Fibroblast of skin of back (primary cell): Measurements from ENCODE around the gene SLC6A5.

Source experiments
- DNase-seq: peaks from one replicate; pipeline ENCODE4 v3.0.0-alpha.2; 2013

SLC6A5 gene

GRCh38 chr11:20596205-20597153, 2.9 kb upstream of the SLC6A5 start:
- no peak for DNase-seq

GRCh38 chr11:20597154-20597679, 2.2 kb upstream of the SLC6A5 start:
- DNase-seq = no peak

- DNase-seq = no peak
Observed at GRCh38 chr11:20597680-20598484, 1.5 kb upstream of the SLC6A5 start.

GRCh38 chr11:20598492-20598891, 916 bp upstream of the SLC6A5 start:
- DNase-seq = no peak

- no peak for DNase-seq
Observed at GRCh38 chr11:20600020-20600346, 575 bp downstream of the SLC6A5 start.

- DNase-seq = no peak
Observed at GRCh38 chr11:20600551-20600950, 1.1 kb downstream of the SLC6A5 start.

GRCh38 chr11:20601221-20601914, 2.0 kb downstream of the SLC6A5 start:
- DNase-seq = no peak

GRCh38 chr11:20604295-20604803, 4.9 kb downstream of the SLC6A5 start:
- DNase-seq = no peak

- no peak for DNase-seq
Observed at GRCh38 chr11:20604864-20605601, 5.6 kb downstream of the SLC6A5 start.

- no peak for DNase-seq
Observed at GRCh38 chr11:20605602-20606091, 6.2 kb downstream of the SLC6A5 start.

GRCh38 chr11:20608934-20609333, 9.5 kb downstream of the SLC6A5 start:
- DNase-seq = no peak

GRCh38 chr11:20609727-20610707, 10.6 kb downstream of the SLC6A5 start:
- peak; percentile 44 for DNase-seq

GRCh38 chr11:20610825-20611224, 11.4 kb downstream of the SLC6A5 start:
- DNase-seq = no peak

GRCh38 chr11:20611445-20611844, 12.0 kb downstream of the SLC6A5 start:
- no peak for DNase-seq

- no peak for DNase-seq
Observed at GRCh38 chr11:20611892-20612291, 12.5 kb downstream of the SLC6A5 start.

GRCh38 chr11:20612416-20612815, 13.0 kb downstream of the SLC6A5 start:
- DNase-seq = no peak

- DNase-seq = no peak
Observed at GRCh38 chr11:20616920-20617319, 17.5 kb downstream of the SLC6A5 start.

- no peak for DNase-seq
Observed at GRCh38 chr11:20617346-20618005, 18.1 kb downstream of the SLC6A5 start.

- no peak for DNase-seq
Observed at GRCh38 chr11:20618083-20618482, 18.7 kb downstream of the SLC6A5 start.

- DNase-seq = no peak
Observed at GRCh38 chr11:20620988-20621387, 21.6 kb downstream of the SLC6A5 start.
